T-cell (primary cell): Measurements from ENCODE around the gene KCNT1. TPM values are rescaled to one million over a fixed set of nuclear protein-coding genes. Genes with fewer than 3 reads are reported as not detected.

Experiments
- ATAC-seq, 4 experiments: fragments of 200-7000 bp in 3 of 4; fragments of 150-1000 bp in 1 of 4; cut with Tn5 transposase; replicated peaks in 1 of 4; 1 replicate in 3 of 4; 2 replicates in 1 of 4; pipeline ENCODE4 v1.10.0; 2021; ENCODE audit warnings: moderate library complexity in 3 of 4, mild to moderate bottlenecking in 2 of 4, moderate number of reproducible peaks in 1 of 4
- CTCF ChIA-PET, 2 donors: fragments of 300-600 bp; sonication (Branson Sonifier 250); formaldehyde crosslinking; loops; one replicate each; lab custom pipeline; 2022; ENCODE audit warnings: antibody characterized with exemption in 2 of 2; lab: Charles Lee
- POLR2A ChIA-PET, 2 donors: fragments of 300-600 bp; sonication (Branson Sonifier 250); formaldehyde crosslinking; loops; one replicate each; lab custom pipeline; 2022; ENCODE audit warnings: antibody characterized with exemption in 2 of 2; lab: Charles Lee
- DNase-seq, 35 experiments: peaks; one replicate each; pipeline versions ENCODE4 v3.0.0 to v3.0.0-alpha.2; 2013 to 2023
- H3K27ac ChIP-seq: one replicate; pipeline ENCODE4 v1.5.1; 2013; ENCODE audit warnings: low read length
- H3K27me3 ChIP-seq, 2 experiments: replicated peaks in 1 of 2; 1 replicate in 1 of 2; 2 replicates in 1 of 2; pipeline versions ENCODE4 v1.6.1 to v1.7.0; 2013; ENCODE audit warnings: low read length in 1 of 2, mixed read lengths in 1 of 2; ENCODE audit not compliant: control insufficient read depth in 2 of 2, insufficient read depth in 2 of 2; ENCODE audit errors: extremely low read depth in 1 of 2
- H3K36me3 ChIP-seq, 2 donors: 1 replicate in 1 of 2; 2 replicates in 1 of 2; pipeline versions ENCODE4 v1.6.1 to v1.7.0; 2013; ENCODE audit warnings: low read length in 1 of 2; ENCODE audit not compliant: control insufficient read depth in 2 of 2, insufficient read depth in 1 of 2; ENCODE audit errors: extremely low read depth in 1 of 2
- H3K4me1 ChIP-seq, 2 experiments: 1 replicate in 1 of 2; 2 replicates in 1 of 2; pipeline versions ENCODE4 v1.6.1 to v1.7.0; 2013; ENCODE audit warnings: low read length in 2 of 2, mixed read lengths in 1 of 2; ENCODE audit not compliant: insufficient read depth in 2 of 2, control insufficient read depth in 1 of 2; ENCODE audit errors: extremely low read depth in 1 of 2
- H3K4me3 ChIP-seq, 2 donors: 1 replicate in 1 of 2; 2 replicates in 1 of 2; pipeline versions ENCODE4 v1.5.1 to v1.7.0; 2013; ENCODE audit warnings: mild to moderate bottlenecking in 2 of 2, low read length in 1 of 2, moderate library complexity in 1 of 2; ENCODE audit not compliant: control insufficient read depth in 1 of 2; ENCODE audit errors: extremely low read depth in 1 of 2
- H3K9me3 ChIP-seq: 2 replicates; pipeline ENCODE4 v1.7.0; 2013
- H3K27ac Mint-ChIP-seq, 2 donors: one replicate each; pipeline ENCODE4 v1.8.0; 2020 to 2021; ENCODE audit warnings: mild to moderate bottlenecking in 2 of 2, mixed read lengths in 2 of 2
- H3K27me3 Mint-ChIP-seq, 2 donors: one replicate each; pipeline ENCODE4 v1.8.0; 2021 to 2022; ENCODE audit warnings: mixed read lengths in 2 of 2
- H3K36me3 Mint-ChIP-seq: one replicate; pipeline ENCODE4 v1.8.0; 2021; ENCODE audit warnings: mixed read lengths
- H3K4me1 Mint-ChIP-seq, 3 donors: one replicate each; pipeline ENCODE4 v1.8.0; 2020 to 2022; ENCODE audit warnings: mixed read lengths in 3 of 3, mild to moderate bottlenecking in 1 of 3
- H3K4me3 Mint-ChIP-seq, 3 donors: one replicate each; pipeline ENCODE4 v1.8.0; 2020 to 2022; ENCODE audit warnings: mild to moderate bottlenecking in 3 of 3, mixed read lengths in 3 of 3, moderate library complexity in 3 of 3
- H3K9me3 Mint-ChIP-seq, 3 donors: one replicate each; pipeline ENCODE4 v1.8.0; 2020 to 2022; ENCODE audit warnings: mixed read lengths in 3 of 3
- WGBS: methylation state at CpG from one replicate; pipeline ENCODE4 v1.1.5; 2013; ENCODE audit warnings: missing lambda C conversion rate; ENCODE audit not compliant: insufficient coverage; 5-methylcytosine and 5-hydroxymethylcytosine counted together
- total RNA-seq, 35 experiments: library from RNA in 6 of 35; stranded (reverse) in 6 of 35; fragments of 120-200 nt in 1 of 35; gene quantifications; one replicate each; pipeline versions ENCODE4 v1.2.1 to v1.2.4 and lab custom pipeline; 2013 to 2026

Gene KCNT1
- total RNA-seq, 5 donors from 2014 or later (not counting 1 experiment from before 2014, with no cell fraction given): 0.07 to 0.54 (median 0.16) TPM; not detected in 2

GRCh38 chr9:135816651-135816970 is 114.6 kb downstream of the KCNT1 start:
- H3K27ac Mint-ChIP-seq: no peak overlapping the region
- H3K9me3 Mint-ChIP-seq: no peaks in the 10 kb centered on the region
- H3K4me1 ChIP-seq: no peaks in the 10 kb centered on the region
- no peak overlapping the region for H3K4me3 Mint-ChIP-seq
- ChIA-PET CTCF (interaction anchor here in 1 of 2 donors (0.5 kb wide), 1 partner anchor 56 kb away, joined by 6 read pairs; no protein-coding TSS in a partner anchor), POLR2A (no interaction called here)
- ATAC-seq: no peak
- no peaks in the 10 kb centered on the region for H3K27me3 ChIP-seq
- no peak overlapping the region for H3K27ac ChIP-seq
- H3K36me3 ChIP-seq: peaks cover 40 to 77% of the 10 kb centered on the region in 2 donors
- H3K27me3 Mint-ChIP-seq: no peaks in the 10 kb centered on the region
- no peaks in the 10 kb centered on the region for H3K9me3 ChIP-seq
- DNase-seq: no peak
- no peak overlapping the region for H3K4me3 ChIP-seq
- H3K36me3 Mint-ChIP-seq: peaks cover 74% of the 10 kb centered on the region
- WGBS: 96% methylated on average over 10 of the region's 12 CpGs
- H3K4me1 Mint-ChIP-seq: no peaks in the 10 kb centered on the region

- no peak overlapping the region for H3K27ac ChIP-seq
- peaks cover 77% of the 10 kb centered on the region for H3K36me3 Mint-ChIP-seq
- ATAC-seq (no peak), DNase-seq (no peak)
- H3K9me3 Mint-ChIP-seq: no peaks in the 10 kb centered on the region
- no peak overlapping the region for H3K27ac Mint-ChIP-seq
- ChIA-PET POLR2A (no interaction called here), CTCF (no interaction called here)
- H3K4me1 Mint-ChIP-seq: no peaks in the 10 kb centered on the region
- H3K4me3 ChIP-seq: no peak overlapping the region
- H3K27me3 ChIP-seq: no peaks in the 10 kb centered on the region
- H3K9me3 ChIP-seq: no peaks in the 10 kb centered on the region
- H3K27me3 Mint-ChIP-seq: no peaks in the 10 kb centered on the region
- no peaks in the 10 kb centered on the region for H3K4me1 ChIP-seq
- peaks cover 49 to 83% of the 10 kb centered on the region in 2 donors for H3K36me3 ChIP-seq
- no peak overlapping the region for H3K4me3 Mint-ChIP-seq
- 97% methylated on average over 58 of the region's 66 CpGs for WGBS
Measured at GRCh38 chr9:135817951-135818717, 116.1 kb downstream of the KCNT1 start.

GRCh38 chr9:135818718-135819475 is 116.9 kb downstream of the KCNT1 start:
- ATAC-seq (no peak), DNase-seq (no peak)
- H3K4me1 ChIP-seq: no peaks in the 10 kb centered on the region
- H3K4me1 Mint-ChIP-seq: no peaks in the 10 kb centered on the region
- H3K27ac ChIP-seq: no peak overlapping the region
- H3K4me3 ChIP-seq: no peak overlapping the region
- H3K9me3 ChIP-seq: no peaks in the 10 kb centered on the region
- H3K27me3 Mint-ChIP-seq: no peaks in the 10 kb centered on the region
- no peaks in the 10 kb centered on the region for H3K27me3 ChIP-seq
- H3K36me3 ChIP-seq: peaks cover 48 to 86% of the 10 kb centered on the region in 2 donors
- ChIA-PET CTCF (no interaction called here), POLR2A (no interaction called here)
- H3K27ac Mint-ChIP-seq: no peak overlapping the region
- H3K36me3 Mint-ChIP-seq: peaks cover 76% of the 10 kb centered on the region
- no peak overlapping the region for H3K4me3 Mint-ChIP-seq
- no peaks in the 10 kb centered on the region for H3K9me3 Mint-ChIP-seq
- over 99% methylated on average over 40 of the region's 43 CpGs for WGBS

GRCh38 chr9:135819905-135820304 is 117.9 kb downstream of the KCNT1 start:
- Histone ChIP-seq H3K4me3 (no peak overlapping the region), H3K4me1 (no peaks in the 10 kb centered on the region), H3K9me3 (no peaks in the 10 kb centered on the region), H3K27me3 (no peaks in the 10 kb centered on the region), H3K27ac (no peak overlapping the region), H3K36me3 (peaks cover 41 to 86% of the 10 kb centered on the region in 2 donors)
- 96% methylated on average over 8 of the region's 13 CpGs for WGBS
- Mint-ChIP-seq H3K27me3 (no peaks in the 10 kb centered on the region), H3K36me3 (peaks cover 72% of the 10 kb centered on the region), H3K4me1 (no peaks in the 10 kb centered on the region), H3K27ac (no peak overlapping the region), H3K9me3 (no peaks in the 10 kb centered on the region), H3K4me3 (no peak overlapping the region)
- ChIA-PET POLR2A (no interaction called here), CTCF (no interaction called here)
- DNase-seq (no peak), ATAC-seq (no peak)

- ATAC-seq (no peak), DNase-seq (no peak)
- no peaks in the 10 kb centered on the region for H3K27me3 ChIP-seq
- POLR2A ChIA-PET: no interaction called here
- peaks cover 0 to 3% (median 0%) of the 10 kb centered on the region in 3 donors for H3K4me1 Mint-ChIP-seq
- peaks cover 41 to 84% of the 10 kb centered on the region in 2 donors for H3K36me3 ChIP-seq
- H3K9me3 ChIP-seq: no peaks in the 10 kb centered on the region
- H3K4me3 ChIP-seq: no peak overlapping the region
- no peaks in the 10 kb centered on the region for H3K4me1 ChIP-seq
- CTCF ChIA-PET: no interaction called here
- H3K27ac Mint-ChIP-seq: no peak overlapping the region
- no peak overlapping the region for H3K27ac ChIP-seq
- no peaks in the 10 kb centered on the region for H3K27me3 Mint-ChIP-seq
- 96% methylated on average over 13 of the region's 18 CpGs for whole genome bisulfite sequencing
- H3K36me3 Mint-ChIP-seq: peaks cover 74% of the 10 kb centered on the region
- H3K4me3 Mint-ChIP-seq: no peak overlapping the region
- H3K9me3 Mint-ChIP-seq: no peaks in the 10 kb centered on the region
Measured at GRCh38 chr9:135820661-135821060, 118.7 kb downstream of the KCNT1 start.

GRCh38 chr9:135821116-135821515 is 119.1 kb downstream of the KCNT1 start:
- no peak for ATAC-seq
- H3K36me3 ChIP-seq: peaks cover 38 to 84% of the 10 kb centered on the region in 2 donors
- CTCF ChIA-PET: no interaction called here
- H3K36me3 Mint-ChIP-seq: peaks cover 70% of the 10 kb centered on the region
- no peaks in the 10 kb centered on the region for H3K27me3 ChIP-seq
- no peaks in the 10 kb centered on the region for H3K27me3 Mint-ChIP-seq
- H3K4me1 ChIP-seq: no peaks in the 10 kb centered on the region
- WGBS: 99% methylated on average over 20 of the region's 20 CpGs
- H3K4me3 ChIP-seq: no peak overlapping the region
- DNase-seq: no peak
- no peaks in the 10 kb centered on the region for H3K9me3 ChIP-seq
- no peak overlapping the region for H3K27ac ChIP-seq
- POLR2A ChIA-PET: no interaction called here
- no peaks in the 10 kb centered on the region for H3K9me3 Mint-ChIP-seq
- H3K4me3 Mint-ChIP-seq: no peak overlapping the region
- no peak overlapping the region for H3K27ac Mint-ChIP-seq
- peaks cover 0 to 3% (median 0%) of the 10 kb centered on the region in 3 donors for H3K4me1 Mint-ChIP-seq
